SK-N-MC (cell line): Measurements from ENCODE around the gene RBM7.
A peak's percentile ranks its signal among the peaks of the same experiment; 100 is the strongest.

Source experiments
- DNase-seq: peaks from one replicate; pipeline ENCODE4 v3.0.0-alpha.2; 2011; ENCODE audit warnings: low read depth, low spot score
- H3K27ac ChIP-seq: fragments of 200-600 bp; sonication (generic); 2 replicates; pipeline ENCODE4 v1.5.1; 2016; ENCODE audit warnings: mixed run types
- H3K36me3 ChIP-seq: fragments of 200-600 bp; sonication (generic); 2 replicates; pipeline ENCODE4 v1.6.1; 2017; ENCODE audit warnings: antibody characterized with exemption, low read length, mixed read lengths; ENCODE audit not compliant: insufficient read depth
- H3K4me3 ChIP-seq: fragments of 200-600 bp; sonication (generic); 2 replicates; pipeline ENCODE4 v1.5.1; 2016
- H3K9ac ChIP-seq: fragments of 200-600 bp; sonication (generic); 2 replicates; pipeline ENCODE4 v1.8.0; 2017; ENCODE audit warnings: mixed run types, mixed read lengths; ENCODE audit not compliant: insufficient read length
- H3K9me3 ChIP-seq: fragments of 200-600 bp; sonication (generic); 2 replicates; pipeline ENCODE4 v1.6.1; 2017; ENCODE audit warnings: low read depth, mild to moderate bottlenecking, antibody characterized with exemption, low read length, moderate library complexity, mixed read lengths
- EZH2 ChIP-seq: fragments of 200-600 bp; sonication (generic); IDR thresholded peaks from one replicate; pipeline ENCODE4 v1.6.1; 2017; ENCODE audit warnings: antibody characterized with exemption
- FOXP2 ChIP-seq: optimal IDR thresholded peaks from 2 replicates; pipeline ENCODE3; 2011; ENCODE audit warnings: mild to moderate bottlenecking, moderate library complexity; ENCODE audit not compliant: insufficient read depth; ENCODE audit errors: extremely low read length, control extremely low read depth
- POLR2AphosphoS5 ChIP-seq: IDR thresholded peaks from 2 replicates; pipeline ENCODE4 v1.6.1; 2012; ENCODE audit warnings: mild to moderate bottlenecking, low read depth, low read length, borderline replicate concordance

The RBM7 gene

GRCh38 chr11:114448749-114449482 is 48.5 kb downstream of the RBM7 start:
- Histone ChIP-seq H3K9me3 (no peaks in the 10 kb centered on the region), H3K36me3 (peaks cover 48% of the 10 kb centered on the region), H3K4me3 (no peak overlapping the region), H3K27ac (peak overlapping the region; percentile 94; the same call in 1 of the 2 replicates), H3K9ac (no peak overlapping the region)
- DNase-seq, result no peak
- TF ChIP-seq POLR2AphosphoS5 (no peak), FOXP2 (no peak), EZH2 (no peak)

GRCh38 chr11:114449845-114450244 is 49.4 kb downstream of the RBM7 start:
- H3K9me3 ChIP-seq, result no peaks in the 10 kb centered on the region
- TF ChIP-seq EZH2, result no peak
- TF ChIP-seq POLR2AphosphoS5, result no peak
- TF ChIP-seq FOXP2, result no peak
- H3K9ac ChIP-seq, result no peak overlapping the region
- H3K27ac ChIP-seq, result no peak overlapping the region
- peaks cover 39% of the 10 kb centered on the region for H3K36me3 ChIP-seq
- DNase-seq, result no peak
- H3K4me3 ChIP-seq, result no peak overlapping the region

GRCh38 chr11:114452399-114452798 is 51.9 kb downstream of the RBM7 start:
- TF ChIP-seq POLR2AphosphoS5, result no peak
- no peak for TF ChIP-seq FOXP2
- TF ChIP-seq EZH2, result no peak

More at GRCh38 chr11:114452399-114452798, 51.9 kb downstream of the RBM7 start:
- Histone ChIP-seq H3K36me3 (peaks cover 23% of the 10 kb centered on the region), H3K9ac (no peak overlapping the region), H3K4me3 (no peak overlapping the region), H3K27ac (no peak overlapping the region), H3K9me3 (no peaks in the 10 kb centered on the region)
- no peak for DNase-seq
